ENCODE results near the gene FMC1.

Gene FMC1

DNA sequence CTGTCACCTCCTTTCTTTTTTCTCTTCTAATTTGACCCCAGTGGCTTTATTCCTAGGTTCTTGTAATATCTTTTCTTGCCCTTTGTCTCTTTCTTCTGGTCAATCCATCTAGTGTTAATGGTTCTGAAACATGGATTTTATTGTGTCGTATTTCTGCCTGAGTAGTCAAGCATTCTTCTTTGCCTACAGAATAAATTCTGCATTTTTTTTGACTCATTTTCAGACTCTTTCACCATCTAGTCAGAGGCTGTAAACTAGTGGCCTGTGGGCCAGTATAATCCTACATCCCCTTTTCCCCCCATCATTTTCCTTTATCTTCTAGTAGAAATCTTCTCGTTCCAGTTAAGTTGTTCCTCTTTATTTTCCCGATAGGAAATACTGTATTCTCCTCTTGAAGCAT is 48.0 kb downstream of the FMC1 start:
- DNase-seq, result no peak

DNA sequence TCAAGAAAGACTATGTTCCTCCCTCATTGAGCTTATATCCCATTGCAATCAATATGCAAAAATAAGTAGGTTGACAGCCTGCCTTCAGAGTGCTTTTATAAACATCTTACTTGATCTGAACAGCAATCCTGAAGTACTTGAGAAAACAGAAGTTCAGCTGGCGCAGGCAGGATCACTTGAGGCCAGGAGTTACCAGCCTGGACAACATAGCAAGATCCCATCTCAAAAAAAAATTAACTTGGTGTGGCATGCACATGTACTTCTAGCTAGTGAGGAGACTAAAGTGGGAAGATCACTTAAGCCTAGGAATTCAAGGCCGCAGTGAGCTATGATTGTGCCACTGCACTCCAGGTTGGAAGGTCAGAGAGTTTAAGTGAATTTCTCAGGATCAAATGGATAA is 48.6 kb downstream of the FMC1 start:
- no peak for DNase-seq

DNA sequence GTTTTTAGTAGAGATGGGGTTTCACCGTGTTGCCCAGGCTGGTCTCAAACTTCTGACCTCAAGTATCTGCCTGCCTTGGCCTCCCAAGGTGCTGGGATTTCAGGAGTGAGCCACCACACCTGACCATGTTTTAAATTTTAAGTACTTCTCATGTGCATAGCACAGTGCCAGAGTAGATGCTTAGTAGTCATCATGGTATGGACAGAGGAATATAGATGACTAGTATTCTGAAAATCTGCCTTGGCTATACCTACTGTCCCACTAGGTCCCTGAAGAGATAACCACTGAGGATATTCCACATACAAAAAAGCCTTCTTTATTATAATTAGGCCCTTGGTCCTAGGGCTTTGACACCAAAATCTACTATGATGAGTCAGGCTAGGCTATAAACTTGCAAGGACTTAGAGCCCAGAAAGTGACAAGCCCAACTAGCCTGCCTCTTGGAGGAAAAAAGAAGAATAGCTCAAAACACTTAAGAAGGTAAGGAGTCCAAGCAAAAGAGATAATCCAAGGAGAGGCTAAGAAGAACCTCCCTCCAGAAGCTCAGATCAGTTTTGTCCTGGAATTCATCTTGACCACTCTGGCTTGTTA is 52.6 kb downstream of the FMC1 start:
- no peak for DNase-seq

DNA sequence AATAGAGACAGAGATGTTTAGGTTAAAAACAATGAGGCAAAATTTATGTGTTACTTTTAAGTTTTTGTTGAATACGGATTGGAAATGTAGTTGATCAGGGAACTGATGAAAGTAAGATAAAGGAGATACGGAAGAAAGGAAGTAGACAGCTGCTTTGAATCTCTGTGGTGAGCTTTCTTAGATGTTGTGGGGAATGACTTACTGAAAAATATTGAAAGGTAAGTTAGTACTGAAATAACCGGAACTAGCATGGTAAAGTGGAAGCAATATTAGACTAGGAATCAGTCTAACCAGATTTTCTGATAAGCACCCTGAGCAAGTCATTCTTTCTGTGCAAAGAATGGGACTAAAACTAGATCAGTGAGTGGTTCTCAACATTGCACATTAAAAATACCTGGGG is 53.4 kb downstream of the FMC1 start:
- DNase-seq, result no peak
